HG03196 (cell line): ENCODE results near the gene ELFN2.

Experiments
- ATAC-seq: cut with Tn5 transposase; IDR thresholded peaks from one replicate; pipeline ENCODE4 v1.9.1; 2021; ENCODE audit not compliant: unreplicated experiment

ELFN2 gene

DNA sequence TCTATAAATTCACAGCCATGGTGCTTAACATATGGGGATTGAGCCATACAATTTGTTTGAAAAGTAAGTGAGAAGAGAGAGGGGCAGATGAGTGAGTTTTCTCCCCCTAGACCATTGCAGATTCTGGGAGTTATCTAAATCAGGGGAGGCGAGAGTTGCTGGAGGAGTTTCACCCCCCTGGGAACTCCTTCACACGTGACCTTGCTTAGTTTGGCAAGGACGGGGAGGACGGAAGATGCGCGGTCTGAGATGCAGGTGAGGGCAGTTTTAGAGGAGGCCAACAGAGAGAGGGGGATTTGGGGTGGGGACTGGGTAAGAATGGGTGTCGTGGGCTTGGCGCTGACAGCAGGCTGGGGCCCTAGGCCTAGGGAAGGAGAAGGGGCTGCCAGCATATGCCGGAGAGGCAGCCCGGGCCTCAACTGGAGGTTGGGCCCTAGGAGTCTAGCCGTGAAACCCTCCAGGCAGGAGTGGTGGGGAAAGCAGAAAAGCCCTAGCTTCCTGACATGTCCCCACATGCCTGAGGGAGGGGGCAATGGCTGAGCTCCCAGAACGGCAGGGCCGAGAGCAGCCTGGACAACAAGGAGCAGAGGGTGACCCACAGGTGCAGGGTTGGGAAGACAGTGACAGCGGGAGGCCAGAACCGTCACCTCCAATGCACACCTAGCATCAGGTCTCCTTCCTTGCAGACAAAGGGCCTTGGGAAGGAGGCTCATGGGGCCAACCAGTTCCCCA lies 63.9 kb downstream of the ELFN2 start:
- ATAC-seq, result no peak

DNA sequence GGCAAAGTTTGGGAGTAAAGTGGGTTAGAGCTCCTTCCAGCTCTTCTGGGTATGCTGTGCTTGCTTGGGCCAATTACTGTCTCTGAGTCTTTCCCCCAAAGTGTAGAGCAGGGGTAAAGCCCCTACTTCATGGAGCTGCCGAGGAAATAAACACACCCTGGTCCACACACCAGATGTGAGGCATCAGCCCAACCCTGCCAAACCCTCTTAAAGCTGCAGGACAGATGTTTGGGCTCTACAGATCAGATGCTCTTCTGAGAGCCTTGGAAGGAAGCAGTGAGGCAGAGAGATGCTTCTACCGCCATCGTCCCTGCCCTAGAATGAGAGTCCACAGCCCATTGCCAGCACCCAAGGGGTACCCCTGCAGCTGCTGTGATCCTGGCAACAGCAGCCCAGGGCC lies 64.7 kb downstream of the ELFN2 start:
- ATAC-seq, result no peak

- no peak for ATAC-seq
Observed at GRCh38 chr22:37358917-37359316, 68.4 kb downstream of the ELFN2 start.

DNA sequence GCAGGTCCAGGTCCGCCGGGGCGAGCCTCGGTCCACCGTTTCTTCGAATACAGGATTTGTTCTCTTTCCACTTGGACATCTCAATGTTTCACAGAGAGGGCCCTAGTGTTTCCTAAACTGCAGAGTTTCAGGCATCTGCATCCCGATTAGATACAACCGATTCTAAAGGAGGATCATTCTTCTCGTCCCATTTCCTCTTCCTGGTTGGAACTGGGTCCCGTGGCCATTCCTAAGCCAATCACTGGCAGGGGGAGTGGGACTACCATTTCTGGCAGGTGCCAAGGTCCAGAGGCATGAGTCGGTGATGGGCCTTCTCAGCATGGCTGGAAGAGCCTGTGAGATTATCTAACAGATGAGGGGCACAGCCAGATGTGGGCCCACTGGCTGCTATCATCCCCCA lies 68.9 kb downstream of the ELFN2 start:
- no peak for ATAC-seq

GRCh38 chr22:37357446-37358075 lies 69.7 kb downstream of the ELFN2 start:
- ATAC-seq, result no peak

GRCh38 chr22:37356922-37357321 lies 70.4 kb downstream of the ELFN2 start:
- ATAC-seq, result no peak

- no peak for ATAC-seq
Observed at GRCh38 chr22:37355174-37355573, 72.1 kb downstream of the ELFN2 start.

DNA sequence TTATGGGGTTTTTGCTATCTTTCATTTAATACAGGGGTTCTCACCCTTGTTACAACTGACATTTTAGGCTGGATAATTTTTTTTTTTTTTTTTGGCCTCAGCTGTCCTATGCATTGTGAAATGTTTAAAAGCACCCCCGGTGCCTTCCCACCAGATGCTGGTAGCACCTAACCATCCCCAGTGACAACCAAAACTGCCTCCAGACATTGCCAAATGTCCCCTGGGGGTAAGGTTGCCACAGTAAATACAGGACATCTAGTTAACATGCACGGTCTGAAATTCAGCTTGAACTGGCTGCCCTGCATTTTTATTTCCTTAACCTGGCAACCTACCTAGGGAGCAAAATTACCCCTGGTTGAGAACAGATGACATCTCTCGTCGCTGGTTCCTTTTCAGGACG lies 72.6 kb downstream of the ELFN2 start:
- ATAC-seq, result no peak

DNA sequence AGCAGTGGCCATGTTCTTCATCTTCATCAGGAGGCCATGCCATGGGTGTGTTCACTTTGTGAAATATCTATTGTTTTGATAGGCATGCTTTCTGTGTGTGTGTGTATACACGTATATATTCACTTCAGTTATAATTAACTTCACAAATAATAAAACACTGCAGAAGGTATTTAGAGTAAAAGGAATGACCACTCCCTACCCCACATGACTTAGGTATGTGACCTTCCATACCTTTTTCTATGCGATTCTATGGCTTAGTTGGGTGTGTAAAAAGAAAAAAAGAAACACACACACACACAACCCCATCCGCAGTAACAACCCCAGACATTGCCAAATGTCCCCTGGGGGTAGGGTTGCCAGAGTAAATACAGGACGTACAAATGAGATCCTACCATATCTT lies 73.0 kb downstream of the ELFN2 start:
- no peak for ATAC-seq

DNA sequence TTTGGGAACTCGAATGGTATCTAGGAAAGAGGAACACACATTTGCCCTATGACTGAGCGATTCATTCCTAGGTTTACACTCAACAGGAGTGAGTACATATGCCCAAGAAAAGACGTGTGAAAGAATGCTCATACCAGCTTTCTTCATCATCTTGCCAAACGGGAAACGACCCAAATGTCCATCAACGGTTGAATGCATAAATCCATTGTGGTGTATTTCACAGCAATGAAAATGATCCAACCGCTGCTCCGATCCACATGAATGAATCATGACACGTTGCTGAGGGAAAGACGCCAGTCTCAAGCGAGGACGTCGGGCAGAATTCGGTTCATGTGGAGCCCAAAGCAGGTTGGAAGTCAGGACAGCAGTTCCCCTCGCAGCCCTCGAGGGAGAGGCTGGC lies 73.4 kb downstream of the ELFN2 start:
- no peak for ATAC-seq

GRCh38 chr22:37352481-37352880 lies 74.8 kb downstream of the ELFN2 start:
- ATAC-seq, result no peak

DNA sequence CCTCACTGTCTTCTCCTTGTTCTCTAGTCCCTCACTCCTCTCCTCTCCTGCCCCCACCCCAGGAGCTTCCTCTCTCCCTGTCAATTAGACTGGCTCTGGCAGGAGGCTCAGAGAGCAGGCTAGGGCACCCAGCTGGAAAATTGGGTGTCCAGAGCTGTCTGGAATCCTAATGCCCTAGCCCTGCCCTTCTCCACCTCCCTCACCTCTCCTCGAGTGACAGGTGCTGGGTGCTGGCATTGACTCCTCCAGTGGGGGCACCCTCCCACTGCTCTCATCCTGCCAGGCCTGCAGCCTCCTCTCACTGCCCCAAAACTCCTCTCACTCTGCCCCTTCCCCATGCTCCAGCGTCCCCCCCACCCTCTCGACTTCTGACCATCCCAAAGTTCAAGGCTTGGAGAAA lies 76.0 kb downstream of the ELFN2 start:
- no peak for ATAC-seq

DNA sequence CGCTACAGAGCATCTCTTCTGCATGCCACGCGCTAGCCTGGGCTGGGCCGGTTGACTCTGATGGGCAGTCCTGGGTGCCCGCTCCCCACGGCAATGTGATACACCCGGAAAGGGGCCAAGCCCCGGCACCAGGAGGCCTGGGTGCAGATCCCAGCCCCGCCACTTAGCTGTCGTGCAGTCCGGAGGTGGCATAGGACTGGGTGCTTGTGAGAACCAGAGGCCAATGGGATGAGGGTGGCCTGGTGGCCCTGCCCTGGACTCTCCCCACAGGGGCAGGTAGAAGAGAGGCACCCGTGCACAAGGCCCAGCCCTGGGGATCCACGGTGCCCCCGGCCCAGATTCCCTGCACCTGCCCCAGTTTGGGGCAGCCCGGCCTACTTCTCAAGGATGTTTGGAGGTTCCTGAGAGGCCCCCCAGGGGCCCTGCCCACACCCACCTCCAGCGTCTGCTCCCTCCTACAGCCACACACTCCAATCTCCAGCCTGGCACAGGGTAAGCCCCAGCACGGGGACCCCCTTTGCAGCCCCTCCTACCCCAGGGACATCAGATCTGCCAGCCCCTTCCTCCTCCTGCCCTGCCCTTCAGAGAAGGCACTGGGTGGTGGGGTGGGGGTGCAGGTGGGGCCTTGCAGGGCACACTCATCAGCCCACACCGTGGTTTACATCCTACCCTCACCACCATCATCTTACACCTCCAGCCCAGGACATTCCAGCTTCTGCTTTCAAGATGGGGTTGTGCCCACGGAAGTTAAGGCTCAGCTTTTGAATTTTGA lies 78.0 kb downstream of the ELFN2 start:
- no peak for ATAC-seq

DNA sequence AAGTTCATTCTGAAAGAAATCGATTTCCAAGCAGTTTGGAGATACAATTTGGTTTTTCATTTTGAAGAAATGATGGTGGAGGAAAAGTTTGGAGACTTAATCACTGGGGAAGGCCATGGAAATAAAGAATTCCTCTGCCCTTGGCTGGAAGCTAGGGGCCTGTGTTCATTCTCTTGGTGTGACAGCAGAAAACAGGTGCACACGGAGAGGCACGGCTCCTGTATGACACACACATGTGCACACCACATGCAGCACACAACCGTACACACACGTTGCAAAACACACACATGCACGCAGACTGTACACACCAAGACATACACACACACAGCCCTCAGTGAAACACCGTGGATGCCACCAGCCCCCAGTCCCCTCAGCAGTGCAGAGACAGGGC lies 80.8 kb downstream of the ELFN2 start:
- ATAC-seq, result no peak

GRCh38 chr22:37345863-37346504 lies 81.3 kb downstream of the ELFN2 start:
- no peak for ATAC-seq

- no peak for ATAC-seq
Observed at GRCh38 chr22:37344735-37345449, 82.4 kb downstream of the ELFN2 start.

GRCh38 chr22:37343863-37344734 lies 83.2 kb downstream of the ELFN2 start:
- ATAC-seq, result no peak

DNA sequence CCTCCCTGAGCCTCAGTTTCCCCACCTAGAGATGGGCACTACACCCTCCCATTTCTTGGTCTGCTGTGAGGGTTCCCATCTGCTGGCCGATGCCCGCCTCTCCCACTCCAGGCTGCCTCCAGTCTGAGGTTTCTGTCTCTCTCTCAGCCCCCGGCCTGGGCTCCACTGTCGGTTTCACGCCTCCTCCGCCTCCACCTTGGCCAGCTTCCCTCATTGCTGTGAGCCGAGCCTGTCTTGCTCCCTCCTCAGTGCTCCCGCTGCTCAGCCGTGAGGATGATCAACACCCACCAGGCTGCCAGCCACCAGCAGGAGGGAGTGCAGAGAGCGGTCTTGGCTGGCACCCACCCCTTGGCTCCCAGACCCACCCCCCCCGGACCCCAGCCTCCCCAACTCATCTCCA lies 83.9 kb downstream of the ELFN2 start:
- no peak for ATAC-seq

GRCh38 chr22:37342065-37342464 lies 85.2 kb downstream of the ELFN2 start:
- no peak for ATAC-seq
